HepG2 (cell line): ENCODE data around the gene CHID1. TPM values are rescaled to one million over a fixed set of nuclear protein-coding genes. Genes with fewer than 3 reads are reported as not detected.
A peak's percentile ranks its signal among the peaks of the same experiment; 100 is the strongest.

Experiments
- CC2D1A ChIP-seq: sonication (generic); formaldehyde crosslinking; IDR thresholded peaks from 2 replicates; pipeline ENCODE4 v1.8.1; 2023; ENCODE audit warnings: mild to moderate bottlenecking, missing genetic modification reagents
- EEA1 ChIP-seq: sonication (generic); formaldehyde crosslinking; IDR thresholded peaks from 2 replicates; pipeline ENCODE4 v1.5.1; 2020; ENCODE audit warnings: mild to moderate bottlenecking, missing genetic modification reagents, borderline replicate concordance
- EHMT2 ChIP-seq: fragments of 200-600 bp; sonication (generic); IDR thresholded peaks from 2 replicates; pipeline ENCODE4 v1.7.0; 2017; ENCODE audit warnings: antibody characterized with exemption, low read depth, low read length, borderline replicate concordance
- HNRNPUL1 ChIP-seq: fragments of 200-400 bp; formaldehyde crosslinking; IDR thresholded peaks from 2 replicates; pipeline ENCODE4 v1.6.1; 2017; ENCODE audit warnings: low read depth, mild to moderate bottlenecking, low read length, moderate library complexity
- ISL2 ChIP-seq: sonication (generic); formaldehyde crosslinking; IDR thresholded peaks from 2 replicates; pipeline ENCODE4 v1.5.0; 2020; ENCODE audit warnings: missing genetic modification reagents
- JDP2 ChIP-seq: sonication (generic); formaldehyde crosslinking; IDR thresholded peaks from 2 replicates; pipeline ENCODE4 v1.8.1; 2022; ENCODE audit warnings: missing genetic modification reagents, borderline replicate concordance
- MED13 ChIP-seq: sonication (generic); formaldehyde crosslinking; IDR thresholded peaks from 2 replicates; pipeline ENCODE4 v1.5.0; 2020; ENCODE audit warnings: missing genetic modification reagents
- MLLT10 ChIP-seq: sonication (generic); formaldehyde crosslinking; IDR thresholded peaks from 2 replicates; pipeline ENCODE4 v1.4.0; 2020; ENCODE audit warnings: missing genetic modification reagents
- NFKB2 ChIP-seq: sonication (generic); formaldehyde crosslinking; IDR thresholded peaks from 2 replicates; pipeline ENCODE4 v1.4.0; 2020; ENCODE audit warnings: missing genetic modification reagents, borderline replicate concordance
- NFYB ChIP-seq: sonication (generic); formaldehyde crosslinking; IDR thresholded peaks from 2 replicates; pipeline ENCODE4 v1.4.0; 2020; ENCODE audit warnings: missing genetic modification reagents
- RBAK ChIP-seq: sonication (generic); formaldehyde crosslinking; IDR thresholded peaks from 2 replicates; pipeline ENCODE4 v1.5.1; 2020; ENCODE audit warnings: mild to moderate bottlenecking, missing genetic modification reagents
- SMYD3 ChIP-seq: sonication (generic); formaldehyde crosslinking; IDR thresholded peaks from 2 replicates; pipeline ENCODE4 v1.8.1; 2023; ENCODE audit warnings: mild to moderate bottlenecking, missing genetic modification reagents
- TARDBP ChIP-seq: sonication (generic); formaldehyde crosslinking; IDR thresholded peaks from 2 replicates; pipeline ENCODE4 v1.8.0; 2022; ENCODE audit warnings: mild to moderate bottlenecking, missing genetic modification reagents
- TOE1 ChIP-seq: sonication (generic); formaldehyde crosslinking; IDR thresholded peaks from 2 replicates; pipeline ENCODE4 v1.4.0; 2020; ENCODE audit warnings: mild to moderate bottlenecking, missing genetic modification reagents
- ZBTB38 ChIP-seq: sonication (generic); formaldehyde crosslinking; IDR thresholded peaks from 2 replicates; pipeline ENCODE4 v1.5.1; 2020; ENCODE audit warnings: mild to moderate bottlenecking, missing genetic modification reagents
- ZFP82 ChIP-seq: sonication (generic); formaldehyde crosslinking; IDR thresholded peaks from 2 replicates; pipeline ENCODE4 v1.5.1; 2020; ENCODE audit warnings: mild to moderate bottlenecking, missing genetic modification reagents, borderline replicate concordance
- ZIK1 ChIP-seq: sonication (generic); formaldehyde crosslinking; IDR thresholded peaks from 2 replicates; pipeline ENCODE4 v1.5.0; 2020; ENCODE audit warnings: mild to moderate bottlenecking, low read depth, missing genetic modification reagents, borderline replicate concordance
- ZNF17 ChIP-seq: sonication (generic); formaldehyde crosslinking; IDR thresholded peaks from 2 replicates; pipeline ENCODE4 v1.5.0; 2020; ENCODE audit warnings: mild to moderate bottlenecking, missing genetic modification reagents
- ZNF556 ChIP-seq: sonication (generic); formaldehyde crosslinking; IDR thresholded peaks from 2 replicates; pipeline ENCODE4 v1.4.0; 2020; ENCODE audit warnings: mild to moderate bottlenecking, missing genetic modification reagents, borderline replicate concordance
- ZNF570 ChIP-seq: sonication (generic); formaldehyde crosslinking; IDR thresholded peaks from 2 replicates; pipeline ENCODE4 v1.4.0; 2020; ENCODE audit warnings: mild to moderate bottlenecking, missing genetic modification reagents, borderline replicate concordance
- ZSCAN29 ChIP-seq: sonication (generic); formaldehyde crosslinking; conservative IDR thresholded peaks from 2 replicates; pipeline ENCODE4 v1.4.0; 2020; ENCODE audit warnings: mild to moderate bottlenecking, missing genetic modification reagents
- polyA plus RNA-seq, 8 experiments: library from polyadenylated mRNA; depleted of rRNA in 3 of 8; stranded (reverse) in 7 of 8; unstranded in 1 of 8; fragments of >200 nt; fragmentation: Illumina TruSeq in 4 of 8; extraction: Trizol in 4 of 8; gene quantifications; 2 replicates each; pipeline versions ENCODE4 v1.2.1 to v1.2.3, GENCODE V29; 2011 to 2016; ENCODE audit warnings: low read depth in 4 of 8, missing spikeins in 1 of 8, mixed read lengths in 1 of 8; ENCODE audit not compliant: insufficient read depth in 1 of 8
- total RNA-seq, 5 experiments: library from RNA; depleted of rRNA; stranded (reverse); fragments of >200 nt; fragmentation: Illumina TruSeq; extraction: Trizol; gene quantifications; 2 replicates each; pipeline ENCODE4 v1.2.3, GENCODE V29; 2016; ENCODE audit warnings: low read depth in 1 of 5
- TF ChIP-seq, protein P1 (sequence below): sonication (generic); formaldehyde crosslinking; IDR thresholded peaks from 2 replicates; pipeline ENCODE4 v1.4.0; 2020; ENCODE audit warnings: missing genetic modification reagents
- TF ChIP-seq, protein P2 (sequence below): sonication (generic); formaldehyde crosslinking; IDR thresholded peaks from 2 replicates; pipeline ENCODE4 v1.5.0; 2020; ENCODE audit warnings: missing genetic modification reagents
- TF ChIP-seq, protein P3 (sequence below): sonication (generic); formaldehyde crosslinking; IDR thresholded peaks from 2 replicates; pipeline ENCODE4 v1.5.0; 2020; ENCODE audit warnings: mild to moderate bottlenecking, missing genetic modification reagents

The CHID1 gene
- total and polyA plus RNA-seq, 2 of the 13 experiments (the other 11 are each of a cell fraction or from before 2014, with no cell fraction given), result 65.1 to 93.6 TPM

DNA sequence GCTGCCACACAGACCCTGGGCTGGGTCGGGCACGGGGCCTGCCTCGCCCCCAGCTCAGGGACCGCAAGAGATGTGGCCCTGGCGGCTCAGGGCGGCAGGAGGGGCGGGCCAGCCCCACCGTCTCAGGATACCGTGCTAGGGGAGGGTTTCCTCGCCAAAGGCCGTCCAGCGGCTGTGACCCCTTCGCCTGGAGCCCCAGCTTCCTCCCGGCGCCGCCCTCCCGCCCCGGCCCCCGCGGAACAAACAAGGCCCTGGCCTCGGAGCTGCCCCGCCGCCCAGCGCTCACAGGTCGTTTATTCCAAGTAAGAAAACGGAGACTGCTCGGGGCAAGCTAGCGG lies 14.5 kb upstream of the CHID1 start (continued):
- TF ChIP-seq RBAK (CRISPR knock-in tag), result no peak
- TF ChIP-seq ZIK1 (CRISPR knock-in tag), result no peak
- TF ChIP-seq EHMT2, result no peak
- no peak for TF ChIP-seq JDP2
- TF ChIP-seq TARDBP (CRISPR knock-in tag), result 0 out of 2 replicates have a peak, but pooled peaks have one; percentile 7
- no peak for TF ChIP-seq MLLT10 (CRISPR knock-in tag)
- 0 out of 2 replicates have a peak, but pooled peaks have one; percentile 21 for TF ChIP-seq MED13 (CRISPR knock-in tag)
- TF ChIP-seq CC2D1A (CRISPR knock-in tag), result no peak
- TF ChIP-seq ZNF556, result no peak
- peak; percentile 90 for TF ChIP-seq ZBTB38
- peak; percentile 3; the same call in 1 of the 2 replicates for TF ChIP-seq NFYB (CRISPR knock-in tag)
- 0 out of 2 replicates have a peak, but pooled peaks have one; percentile 53 for TF ChIP-seq ZFP82 (CRISPR knock-in tag)
- TF ChIP-seq EEA1 (CRISPR knock-in tag), result 0 out of 2 replicates have a peak, but pooled peaks have one; percentile 20
- no peak for TF ChIP-seq SMYD3 (CRISPR knock-in tag)
- TF ChIP-seq, protein P1, sequence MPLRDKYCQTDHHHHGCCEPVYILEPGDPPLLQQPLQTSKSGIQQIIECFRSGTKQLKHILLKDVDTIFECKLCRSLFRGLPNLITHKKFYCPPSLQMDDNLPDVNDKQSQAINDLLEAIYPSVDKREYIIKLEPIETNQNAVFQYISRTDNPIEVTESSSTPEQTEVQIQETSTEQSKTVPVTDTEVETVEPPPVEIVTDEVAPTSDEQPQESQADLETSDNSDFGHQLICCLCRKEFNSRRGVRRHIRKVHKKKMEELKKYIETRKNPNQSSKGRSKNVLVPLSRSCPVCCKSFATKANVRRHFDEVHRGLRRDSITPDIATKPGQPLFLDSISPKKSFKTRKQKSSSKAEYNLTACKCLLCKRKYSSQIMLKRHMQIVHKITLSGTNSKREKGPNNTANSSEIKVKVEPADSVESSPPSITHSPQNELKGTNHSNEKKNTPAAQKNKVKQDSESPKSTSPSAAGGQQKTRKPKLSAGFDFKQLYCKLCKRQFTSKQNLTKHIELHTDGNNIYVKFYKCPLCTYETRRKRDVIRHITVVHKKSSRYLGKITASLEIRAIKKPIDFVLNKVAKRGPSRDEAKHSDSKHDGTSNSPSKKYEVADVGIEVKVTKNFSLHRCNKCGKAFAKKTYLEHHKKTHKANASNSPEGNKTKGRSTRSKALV (CRISPR knock-in tag), result 0 out of 2 replicates have a peak, but pooled peaks have one; percentile 41
- TF ChIP-seq HNRNPUL1, result no peak
- 0 out of 2 replicates have a peak, but pooled peaks have one; percentile 4 for TF ChIP-seq NFKB2 (CRISPR knock-in tag)
- no peak for TF ChIP-seq ZNF570 (CRISPR knock-in tag)
- TF ChIP-seq ZNF17 (CRISPR knock-in tag), result no peak
- no peak for TF ChIP-seq TOE1 (CRISPR knock-in tag)
- 0 out of 2 replicates have a peak, but pooled peaks have one; percentile 27 for TF ChIP-seq ZSCAN29 (CRISPR knock-in tag)
- TF ChIP-seq, protein P2, sequence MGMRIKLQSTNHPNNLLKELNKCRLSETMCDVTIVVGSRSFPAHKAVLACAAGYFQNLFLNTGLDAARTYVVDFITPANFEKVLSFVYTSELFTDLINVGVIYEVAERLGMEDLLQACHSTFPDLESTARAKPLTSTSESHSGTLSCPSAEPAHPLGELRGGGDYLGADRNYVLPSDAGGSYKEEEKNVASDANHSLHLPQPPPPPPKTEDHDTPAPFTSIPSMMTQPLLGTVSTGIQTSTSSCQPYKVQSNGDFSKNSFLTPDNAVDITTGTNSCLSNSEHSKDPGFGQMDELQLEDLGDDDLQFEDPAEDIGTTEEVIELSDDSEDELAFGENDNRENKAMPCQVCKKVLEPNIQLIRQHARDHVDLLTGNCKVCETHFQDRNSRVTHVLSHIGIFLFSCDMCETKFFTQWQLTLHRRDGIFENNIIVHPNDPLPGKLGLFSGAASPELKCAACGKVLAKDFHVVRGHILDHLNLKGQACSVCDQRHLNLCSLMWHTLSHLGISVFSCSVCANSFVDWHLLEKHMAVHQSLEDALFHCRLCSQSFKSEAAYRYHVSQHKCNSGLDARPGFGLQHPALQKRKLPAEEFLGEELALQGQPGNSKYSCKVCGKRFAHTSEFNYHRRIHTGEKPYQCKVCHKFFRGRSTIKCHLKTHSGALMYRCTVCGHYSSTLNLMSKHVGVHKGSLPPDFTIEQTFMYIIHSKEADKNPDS (CRISPR knock-in tag), result peak; percentile 54; the same call in 1 of the 2 replicates
- TF ChIP-seq, protein P3, sequence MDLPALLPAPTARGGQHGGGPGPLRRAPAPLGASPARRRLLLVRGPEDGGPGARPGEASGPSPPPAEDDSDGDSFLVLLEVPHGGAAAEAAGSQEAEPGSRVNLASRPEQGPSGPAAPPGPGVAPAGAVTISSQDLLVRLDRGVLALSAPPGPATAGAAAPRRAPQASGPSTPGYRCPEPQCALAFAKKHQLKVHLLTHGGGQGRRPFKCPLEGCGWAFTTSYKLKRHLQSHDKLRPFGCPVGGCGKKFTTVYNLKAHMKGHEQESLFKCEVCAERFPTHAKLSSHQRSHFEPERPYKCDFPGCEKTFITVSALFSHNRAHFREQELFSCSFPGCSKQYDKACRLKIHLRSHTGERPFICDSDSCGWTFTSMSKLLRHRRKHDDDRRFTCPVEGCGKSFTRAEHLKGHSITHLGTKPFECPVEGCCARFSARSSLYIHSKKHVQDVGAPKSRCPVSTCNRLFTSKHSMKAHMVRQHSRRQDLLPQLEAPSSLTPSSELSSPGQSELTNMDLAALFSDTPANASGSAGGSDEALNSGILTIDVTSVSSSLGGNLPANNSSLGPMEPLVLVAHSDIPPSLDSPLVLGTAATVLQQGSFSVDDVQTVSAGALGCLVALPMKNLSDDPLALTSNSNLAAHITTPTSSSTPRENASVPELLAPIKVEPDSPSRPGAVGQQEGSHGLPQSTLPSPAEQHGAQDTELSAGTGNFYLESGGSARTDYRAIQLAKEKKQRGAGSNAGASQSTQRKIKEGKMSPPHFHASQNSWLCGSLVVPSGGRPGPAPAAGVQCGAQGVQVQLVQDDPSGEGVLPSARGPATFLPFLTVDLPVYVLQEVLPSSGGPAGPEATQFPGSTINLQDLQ, result 0 out of 2 replicates have a peak, but pooled peaks have one; percentile 16
- TF ChIP-seq ISL2 (CRISPR knock-in tag), result 0 out of 2 replicates have a peak, but pooled peaks have one; percentile 49
